ENCODE data around the gene YY1.
"Not testable (repeated sequence)": the region's sequence is repeated elsewhere in the genome, so short reads cannot be mapped to it uniquely, and the experiment has no call there.

YY1 gene

DNA sequence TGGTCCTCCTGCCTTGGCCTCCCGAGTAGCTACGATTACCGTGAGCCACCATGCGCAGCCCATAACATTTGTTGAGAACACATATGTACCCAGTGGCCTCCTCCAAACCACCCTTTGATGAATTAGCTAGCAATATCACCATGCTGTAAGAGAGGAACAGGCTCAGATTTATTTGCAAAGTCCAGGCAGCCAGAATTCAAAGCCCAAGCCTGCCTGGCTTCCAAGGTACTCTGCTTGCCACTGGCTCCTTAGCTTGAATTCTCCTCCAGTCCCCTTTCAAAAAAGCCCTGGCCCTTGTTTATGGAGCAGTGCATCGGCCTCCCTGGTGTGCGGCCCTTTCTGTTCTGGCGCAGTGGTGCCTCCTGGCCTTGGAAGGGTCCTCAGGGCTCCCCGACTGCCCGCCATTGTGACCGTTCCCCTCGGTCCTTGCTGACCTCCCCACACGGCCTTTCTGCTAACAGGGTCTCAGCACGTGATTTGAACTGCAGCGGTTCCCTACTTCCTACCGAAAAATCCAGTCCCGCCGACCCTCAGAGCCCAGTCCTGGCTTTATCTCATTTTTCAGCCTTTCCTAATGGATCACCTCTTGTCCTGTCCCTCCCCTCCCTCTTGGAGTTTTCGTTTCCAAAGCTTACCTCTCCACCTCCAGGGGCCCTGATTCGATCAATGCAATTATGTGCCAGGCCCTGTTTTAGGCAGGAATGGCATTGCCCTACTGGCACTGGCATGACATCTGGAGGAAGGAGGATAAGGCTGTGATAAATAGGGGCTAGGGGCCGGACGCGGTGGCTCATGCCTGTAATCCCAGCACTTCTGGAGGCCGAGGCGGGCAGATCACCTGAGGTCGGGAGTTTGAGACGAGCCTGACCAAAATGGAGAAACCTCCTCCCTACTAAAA, 45.3 kb downstream of the YY1 start:
- DNase-seq (ENCODE audit: low read depth) = no peak

DNA sequence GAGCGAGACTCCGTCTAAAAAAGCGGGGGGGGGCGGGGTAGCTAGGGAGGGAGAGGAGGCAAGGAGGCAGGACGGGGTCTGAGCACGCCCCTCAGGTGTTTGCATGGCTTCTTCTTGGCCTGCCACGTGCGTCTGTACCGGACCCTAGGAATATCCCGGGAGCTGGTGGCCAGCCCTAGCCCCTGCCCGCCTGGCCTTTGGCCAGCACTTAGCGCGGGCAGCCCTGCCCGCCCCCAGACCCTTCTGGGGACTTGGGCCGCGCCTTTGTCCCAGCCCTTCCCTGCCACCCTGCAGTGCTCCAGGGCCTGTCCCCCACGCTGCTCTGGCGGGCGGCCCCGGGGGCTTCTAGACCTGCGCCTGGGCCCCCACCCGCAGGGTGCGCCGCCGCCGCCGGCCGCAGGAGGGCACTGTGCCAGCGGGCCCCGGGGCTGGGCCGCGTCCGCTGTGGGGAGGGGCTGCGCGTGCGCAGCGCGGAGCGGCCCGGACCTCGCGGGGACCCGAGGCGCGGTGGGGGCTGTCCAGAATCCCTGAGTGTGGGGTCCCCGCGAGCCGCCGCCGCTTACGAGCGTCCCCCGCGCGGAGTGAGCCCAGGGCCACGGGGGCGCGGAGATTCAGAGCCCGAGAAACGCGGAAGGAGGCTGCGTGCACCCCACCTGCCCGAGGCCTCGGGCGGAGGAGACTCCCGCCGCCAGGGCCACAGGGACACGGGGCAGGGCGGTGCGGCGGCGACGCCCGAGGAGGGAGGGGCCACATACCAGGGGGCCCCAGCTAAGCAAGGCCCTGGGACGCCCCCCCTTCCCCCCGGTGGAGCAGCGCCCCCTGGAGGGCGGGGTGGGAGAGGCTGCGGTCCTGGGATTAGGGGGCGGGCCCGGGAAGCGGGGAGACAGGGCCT, 46.3 kb downstream of the YY1 start:
- no peak for DNase-seq (ENCODE audit: low read depth)

DNA sequence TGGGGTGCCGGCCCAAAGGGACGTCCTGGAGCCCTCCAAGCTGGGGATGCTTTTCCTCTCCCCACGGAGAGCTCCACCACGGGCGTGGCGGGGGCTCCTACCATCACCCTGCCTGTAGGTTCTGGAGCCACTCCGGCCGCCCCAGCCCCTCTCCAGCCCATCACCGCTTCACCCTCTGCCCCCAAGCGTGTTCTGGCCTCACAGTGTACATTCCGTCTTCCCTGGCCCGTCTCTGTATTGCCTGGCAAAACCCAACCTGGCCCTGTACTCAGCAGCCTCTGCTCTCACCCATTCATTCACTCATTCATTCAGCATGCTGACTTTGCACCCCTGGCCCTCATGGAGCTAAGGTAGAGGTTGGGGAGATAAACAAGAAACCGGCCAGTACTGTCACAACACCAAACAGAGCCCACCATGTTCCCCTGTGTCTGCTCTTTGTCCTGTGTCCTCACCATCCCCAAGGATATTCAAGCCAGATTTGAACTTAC, 47.0 kb downstream of the YY1 start:
- no peak for DNase-seq (ENCODE audit: low read depth)

DNA sequence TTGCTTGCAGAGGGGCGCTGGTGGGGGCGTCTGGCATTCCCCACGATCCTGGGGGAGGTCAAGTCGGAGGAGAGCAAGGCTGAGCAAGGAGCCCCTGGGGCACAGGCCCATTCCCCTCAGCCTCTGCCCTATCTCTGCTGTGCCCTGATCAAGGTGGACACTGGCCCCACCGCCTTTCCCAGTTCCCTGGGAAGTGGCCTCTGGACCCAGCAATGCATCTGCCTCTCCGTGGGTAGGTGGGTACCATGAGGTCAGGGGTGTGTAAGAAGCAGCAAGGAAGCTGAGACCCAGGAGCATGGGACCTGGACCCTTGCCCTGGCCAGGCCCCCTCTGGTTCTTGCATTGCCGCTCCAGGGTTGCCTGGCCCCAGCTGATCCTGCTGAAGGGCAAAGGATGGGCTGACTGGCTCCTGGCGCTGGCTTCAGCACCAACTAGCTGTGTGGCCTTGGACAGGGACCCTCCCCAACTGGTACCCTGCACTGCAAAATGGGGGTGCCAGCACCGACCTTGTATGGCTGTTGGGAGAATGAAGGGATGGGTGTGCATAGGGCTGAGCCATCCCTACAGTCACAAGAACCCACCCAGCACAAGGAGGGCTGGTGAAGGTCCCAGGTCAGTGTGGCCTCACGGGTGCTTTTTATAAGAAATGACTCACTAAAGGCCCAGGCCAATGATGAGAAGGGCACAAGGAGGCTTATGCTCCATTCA, 47.7 kb downstream of the YY1 start:
- no peak for DNase-seq (ENCODE audit: low read depth)

DNA sequence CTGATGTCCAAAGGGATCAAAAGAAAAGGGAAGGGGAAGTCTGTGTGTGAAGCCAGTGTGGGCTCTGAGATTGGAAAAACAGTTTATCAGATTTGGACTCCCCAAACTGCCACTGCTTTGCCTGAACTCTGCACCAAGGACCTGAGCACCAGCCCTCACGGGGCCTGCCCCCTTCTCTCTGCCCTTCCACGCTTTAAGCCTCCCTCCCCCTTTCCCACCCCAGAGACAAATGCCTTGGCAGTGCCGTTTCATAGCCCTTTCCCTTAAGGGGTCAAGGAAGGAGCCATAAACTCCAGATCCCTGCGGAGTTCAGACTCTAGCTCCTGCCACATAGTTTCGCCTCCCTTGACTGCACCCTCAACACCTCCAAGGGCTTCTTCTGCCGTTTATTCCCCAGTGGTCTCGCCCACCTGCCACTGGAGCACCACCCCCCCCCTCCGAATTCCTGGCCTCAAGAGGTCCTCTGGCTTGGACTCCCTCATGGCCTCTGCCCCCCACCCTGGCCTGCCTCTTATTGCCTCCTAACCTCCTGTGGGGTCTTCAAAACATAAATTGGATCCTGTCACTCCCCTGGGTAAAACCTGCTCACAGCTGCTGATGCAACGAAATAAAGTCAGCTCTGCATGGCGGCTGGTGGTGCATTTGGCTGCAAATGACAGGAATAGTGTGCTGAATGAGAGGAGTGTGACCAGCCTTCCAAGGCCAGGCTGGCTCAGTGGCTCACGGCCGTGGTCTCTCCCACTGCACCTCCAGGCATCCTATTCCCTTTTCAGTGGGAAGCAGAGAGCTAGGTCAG, 48.5 kb downstream of the YY1 start:
- DNase-seq (ENCODE audit: low read depth) = no peak

DNA sequence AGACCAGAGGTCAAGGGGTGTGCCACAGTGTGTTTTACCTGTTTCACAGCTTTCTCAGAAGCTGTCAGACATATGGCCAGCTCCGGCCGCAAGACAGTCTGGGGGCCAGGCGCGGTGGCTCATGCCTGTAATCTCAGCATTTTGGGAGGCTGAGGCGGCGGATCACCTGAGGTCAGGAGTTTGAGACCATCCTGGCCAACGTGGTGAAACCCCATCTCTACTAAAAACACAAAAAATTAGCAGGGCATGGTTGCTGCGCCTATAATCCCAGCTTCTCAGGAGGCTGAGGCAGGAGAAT, 49.0 kb downstream of the YY1 start:
- DNase-seq (ENCODE audit: low read depth) = not testable (repeated sequence)

DNA sequence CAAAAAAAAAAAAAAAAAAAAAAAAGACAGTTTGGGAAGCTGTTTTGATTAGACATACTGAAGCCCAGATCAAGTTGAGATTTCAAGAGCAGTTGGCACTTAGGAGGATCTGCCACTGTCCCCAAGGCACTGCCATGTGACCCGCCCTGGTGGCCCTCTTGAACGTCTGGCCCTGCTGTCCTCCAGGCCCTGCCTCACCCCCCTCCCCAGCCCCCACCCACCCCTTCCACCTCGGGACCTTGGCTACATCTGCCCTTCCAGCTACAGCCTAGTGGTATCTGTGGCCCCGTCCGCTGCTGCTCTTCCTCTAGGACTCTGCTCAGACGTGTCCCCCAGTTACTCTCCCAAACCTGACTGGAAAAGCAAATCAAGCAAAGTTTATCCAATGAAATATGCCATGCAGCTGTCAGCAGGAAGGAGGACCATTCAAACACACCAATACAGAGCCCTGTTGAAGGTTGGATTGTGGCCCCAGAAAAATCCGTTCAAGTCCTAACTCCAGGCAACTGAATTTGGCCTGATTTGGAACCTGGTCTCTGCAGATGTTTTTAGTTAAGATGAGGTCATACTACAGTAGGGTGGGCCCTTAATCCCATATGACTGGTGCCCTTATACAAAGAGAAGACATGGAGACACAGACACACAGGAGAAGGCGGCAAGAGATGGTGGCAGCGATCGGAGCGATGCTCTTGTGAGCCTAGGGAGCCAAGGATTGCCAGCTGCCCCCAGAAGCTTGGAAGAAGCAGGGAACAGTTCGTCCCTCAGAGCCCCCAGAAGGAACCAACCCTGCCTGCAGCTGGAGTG, 49.6 kb downstream of the YY1 start:
- no peak for DNase-seq (ENCODE audit: low read depth)

DNA sequence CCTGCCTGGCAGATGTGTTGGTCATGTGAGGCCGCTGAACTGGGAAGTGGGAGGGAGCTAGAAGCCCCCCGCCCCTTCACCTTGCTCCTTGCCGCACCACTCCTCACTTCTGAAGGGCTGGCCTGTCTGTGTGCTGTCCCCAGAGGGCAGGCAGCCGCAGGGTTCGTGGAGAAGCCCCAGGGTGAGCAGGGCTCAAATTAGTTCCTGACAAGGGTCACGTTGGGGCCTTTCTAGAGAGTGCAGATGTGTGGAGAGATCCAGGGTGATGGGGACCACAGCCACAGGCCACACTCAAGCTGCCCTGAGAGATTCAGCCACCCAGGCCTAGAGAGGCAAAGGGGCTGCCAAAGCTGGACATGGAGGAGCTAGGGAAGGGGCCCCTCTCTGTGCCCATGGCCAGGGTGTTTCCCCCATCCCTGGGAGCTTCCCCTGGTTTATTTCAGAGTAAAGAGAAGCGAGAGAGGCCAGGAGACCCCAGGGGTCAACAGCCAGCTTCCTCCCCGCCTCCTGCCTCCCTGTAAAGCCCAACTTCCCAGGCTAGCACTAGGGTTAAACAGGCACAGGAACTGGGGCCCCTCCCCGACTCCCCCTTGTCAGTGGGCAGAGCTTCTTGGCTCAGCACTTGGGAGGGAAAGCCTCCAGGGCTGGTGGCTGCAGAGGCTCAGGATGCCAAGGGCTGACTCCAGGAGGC, 51.1 kb downstream of the YY1 start:
- peak; percentile 75 for DNase-seq (ENCODE audit: low read depth)

DNA sequence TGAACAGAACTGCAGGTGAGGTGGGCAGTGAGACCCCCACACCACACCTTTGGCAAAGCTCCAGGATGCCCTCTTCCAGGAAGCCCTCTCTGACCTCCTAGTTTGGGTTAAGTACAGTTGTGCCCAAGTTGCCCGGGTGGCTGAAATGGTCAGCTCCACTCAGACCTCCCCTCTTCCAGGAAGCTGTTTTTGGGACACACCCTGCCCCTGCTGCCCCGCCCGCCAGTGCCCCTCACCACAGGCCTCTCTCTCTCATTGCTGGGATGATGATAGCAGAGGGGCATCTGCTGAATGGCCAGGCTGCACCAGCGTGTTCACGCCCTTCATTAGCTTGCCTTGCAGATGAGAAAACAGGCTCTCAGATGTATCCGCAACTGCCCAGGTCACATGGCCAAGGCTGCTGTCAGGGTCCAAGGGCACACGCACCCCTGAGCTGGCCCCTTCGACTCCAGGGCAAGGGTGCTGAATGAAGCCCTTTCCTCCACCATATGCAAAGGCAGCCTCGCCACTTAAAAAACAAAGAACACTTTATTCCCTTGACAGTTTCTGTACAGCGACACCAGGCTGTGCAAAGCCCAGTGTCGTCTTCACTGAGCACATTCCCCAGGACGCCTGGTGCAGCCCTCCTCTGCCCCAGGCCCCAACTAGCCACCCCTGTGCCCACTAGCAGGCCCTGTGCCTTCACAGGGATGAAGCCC, 51.8 kb downstream of the YY1 start:
- peak; percentile 62 for DNase-seq (ENCODE audit: low read depth)

DNA sequence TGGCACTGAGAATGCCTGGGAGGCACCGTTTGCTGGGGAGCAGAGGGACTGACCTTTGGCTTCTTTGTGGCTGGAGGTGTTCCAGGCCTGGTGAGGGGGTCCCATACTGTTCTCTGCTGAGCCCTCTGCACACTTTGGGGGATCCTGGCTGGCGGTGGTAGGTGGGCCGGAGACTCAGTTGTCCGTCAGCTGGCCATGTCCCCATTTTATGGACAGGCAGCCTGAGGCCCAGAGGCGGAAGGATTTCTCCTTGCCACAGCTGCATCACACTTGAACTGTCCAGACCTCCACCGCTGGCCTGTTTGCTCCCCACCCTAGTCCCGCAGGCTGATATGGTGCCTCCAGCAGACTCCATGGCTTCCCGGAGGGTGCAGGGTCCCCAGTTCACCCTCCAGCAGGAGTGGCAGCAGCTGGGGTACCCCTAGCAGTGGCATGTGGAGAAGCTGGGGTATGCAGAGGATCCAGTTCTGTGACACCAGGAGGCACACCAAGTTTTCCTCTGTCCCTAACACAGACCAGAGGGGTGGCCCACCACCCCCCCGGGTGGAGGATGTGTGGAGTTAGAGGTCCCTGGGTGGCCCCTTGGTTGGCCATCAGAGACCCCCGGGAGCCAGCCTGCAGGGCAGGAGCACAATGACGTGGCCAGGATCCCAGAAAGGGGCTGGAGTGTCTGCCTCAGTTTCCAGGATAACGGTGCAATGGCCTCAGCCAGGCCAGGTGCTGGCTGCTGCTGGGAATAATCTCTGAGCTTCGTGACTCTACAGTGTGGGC, 52.5 kb downstream of the YY1 start:
- DNase-seq (ENCODE audit: low read depth) = no peak

DNA sequence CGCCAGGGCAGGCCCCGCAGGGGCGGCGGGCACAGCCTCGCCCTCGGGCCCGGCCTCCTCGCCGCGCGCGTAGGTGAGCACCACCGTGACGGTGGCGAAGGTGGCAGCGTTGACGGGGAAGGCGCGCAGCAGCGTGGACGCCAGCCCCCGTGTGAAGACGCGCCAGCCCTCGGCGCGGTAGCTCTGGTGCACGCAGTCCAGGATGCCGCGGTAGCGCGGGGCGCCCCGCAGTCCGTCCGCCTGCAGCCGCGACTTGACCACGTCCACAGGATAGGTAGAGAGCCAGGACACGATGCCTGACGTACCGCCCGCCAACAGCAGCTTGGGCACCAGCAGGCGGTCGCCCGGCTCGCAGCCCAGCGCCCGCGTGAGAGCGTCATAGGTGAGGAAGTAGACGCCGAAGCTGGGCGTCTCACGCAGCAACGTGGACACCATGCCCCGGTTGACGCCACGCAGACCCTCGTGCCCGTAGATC, 53.4 kb downstream of the YY1 start:
- no peak for DNase-seq (ENCODE audit: low read depth)

DNA sequence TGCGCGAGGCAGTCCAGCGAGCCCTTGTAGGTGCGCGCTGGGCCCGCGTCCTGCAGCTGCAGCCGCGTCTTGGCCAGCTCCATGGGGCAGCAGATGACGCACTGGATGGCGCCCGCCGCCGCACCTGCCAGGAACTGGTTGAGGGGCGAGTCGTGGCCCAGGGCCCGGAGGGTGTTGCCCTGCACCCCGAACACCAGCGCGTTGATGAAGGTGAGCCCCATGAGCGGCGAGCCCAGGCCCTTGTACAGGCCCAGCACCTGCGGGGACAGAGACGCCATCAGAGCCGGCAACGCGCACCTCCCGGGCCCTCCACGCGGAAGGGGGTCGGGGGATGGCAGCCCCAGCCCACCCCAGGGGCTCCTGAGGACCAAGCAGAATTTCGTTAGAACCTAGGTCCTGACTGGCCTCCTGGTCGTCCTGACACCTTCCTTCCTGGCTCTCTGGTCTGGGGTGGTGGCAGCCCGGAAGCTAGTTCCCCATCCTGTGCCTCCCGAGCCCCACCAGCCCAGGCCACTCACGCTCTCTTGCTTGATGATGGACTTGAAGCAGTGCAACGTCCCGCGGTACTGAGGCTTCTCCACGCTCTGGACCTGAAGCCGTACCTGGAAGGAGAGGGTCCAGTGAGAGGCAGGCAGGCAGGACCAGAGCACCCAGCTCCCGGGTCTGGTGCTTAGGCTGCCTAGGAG, 54.0 kb downstream of the YY1 start:
- DNase-seq (ENCODE audit: low read depth) = no peak

DNA sequence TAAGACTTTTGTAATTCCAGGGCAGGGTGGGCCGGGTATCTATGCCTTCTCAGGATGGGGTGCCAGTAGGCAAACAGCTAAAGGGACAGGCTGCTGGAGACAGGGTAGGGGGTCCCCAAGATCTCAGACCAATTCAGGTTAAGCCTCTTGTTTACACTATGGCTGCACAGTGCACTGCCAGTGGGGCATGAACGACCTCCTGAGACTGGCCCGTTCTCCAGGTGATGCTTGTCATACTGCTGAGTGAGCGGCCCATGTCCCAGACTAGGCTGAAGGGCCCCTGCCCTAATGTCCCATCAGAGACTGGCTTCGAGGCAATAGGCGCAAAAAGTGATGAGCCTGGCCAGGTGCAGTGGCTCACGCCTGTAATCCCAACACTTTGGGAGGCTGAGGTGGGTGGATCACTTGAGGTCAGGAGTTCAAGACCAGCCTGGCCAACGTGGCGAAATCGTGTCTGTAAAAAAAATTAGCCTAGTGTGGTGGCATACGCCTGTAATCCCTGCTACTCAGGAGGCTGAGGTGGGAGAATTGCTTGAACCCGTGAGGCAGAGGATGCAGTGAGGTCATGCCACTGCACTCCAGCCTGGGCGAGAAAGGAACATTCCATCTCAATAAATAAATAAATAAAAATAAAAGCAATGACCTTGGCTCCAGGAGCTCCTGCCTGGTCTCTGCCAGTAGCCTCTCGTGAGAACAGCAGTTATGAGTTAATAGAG, 54.7 kb downstream of the YY1 start:
- no peak for DNase-seq (ENCODE audit: low read depth)

DNA sequence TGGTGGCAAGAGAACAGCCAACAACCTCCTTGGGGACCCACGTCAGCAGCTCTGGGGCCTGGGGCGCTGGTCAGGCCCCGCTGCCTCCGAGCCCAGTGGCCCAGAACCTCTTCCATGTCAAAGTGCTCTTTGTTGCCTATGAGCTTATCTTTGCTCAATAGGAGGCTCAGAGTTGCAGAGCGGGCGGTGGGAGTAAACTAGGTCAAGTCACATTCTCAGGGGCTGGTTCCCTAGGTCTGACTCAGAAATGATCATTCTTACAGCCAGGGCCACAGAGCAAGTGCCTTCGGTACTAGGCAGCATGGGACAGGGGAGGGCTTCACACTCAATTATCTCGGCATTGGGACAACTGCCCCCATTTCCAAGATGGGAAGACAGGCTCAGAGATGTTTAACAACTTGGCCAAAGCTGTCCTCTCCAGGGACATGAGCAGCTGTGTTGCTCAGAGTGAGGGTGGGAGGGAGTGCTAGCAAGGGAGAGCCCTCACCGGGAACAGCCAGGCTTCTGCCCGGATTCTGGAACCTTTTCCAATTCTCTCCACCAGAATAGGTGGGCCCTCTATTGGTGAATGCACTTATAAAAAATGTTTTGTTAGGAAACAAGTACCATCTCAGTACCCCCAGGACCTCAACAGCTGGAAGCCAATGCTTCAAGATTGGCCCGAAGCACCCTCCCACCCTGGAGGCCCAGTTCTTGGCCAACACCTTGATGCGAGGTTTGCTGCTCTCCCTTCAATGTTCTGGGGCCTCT, 55.4 kb downstream of the YY1 start:
- DNase-seq (ENCODE audit: low read depth) = no peak

DNA sequence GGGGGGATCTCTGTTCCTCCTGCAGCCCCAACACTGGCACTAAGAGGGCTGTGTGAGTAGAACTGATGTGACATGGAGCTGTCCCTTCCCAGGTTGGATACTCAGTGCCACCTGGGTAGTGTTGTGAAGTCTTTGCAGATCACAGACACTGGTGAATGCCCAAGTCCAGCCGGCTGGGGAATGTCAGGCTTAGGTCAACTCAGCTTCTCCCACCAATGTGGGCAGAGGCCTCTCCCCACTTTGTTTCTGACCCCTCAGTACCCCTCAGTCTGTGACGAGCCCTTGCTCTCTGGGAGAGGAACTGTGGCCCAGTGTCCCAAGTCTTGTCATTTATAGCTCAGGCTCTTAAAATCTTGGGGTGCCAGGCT, 56.0 kb downstream of the YY1 start:
- DNase-seq (ENCODE audit: low read depth) = no peak

DNA sequence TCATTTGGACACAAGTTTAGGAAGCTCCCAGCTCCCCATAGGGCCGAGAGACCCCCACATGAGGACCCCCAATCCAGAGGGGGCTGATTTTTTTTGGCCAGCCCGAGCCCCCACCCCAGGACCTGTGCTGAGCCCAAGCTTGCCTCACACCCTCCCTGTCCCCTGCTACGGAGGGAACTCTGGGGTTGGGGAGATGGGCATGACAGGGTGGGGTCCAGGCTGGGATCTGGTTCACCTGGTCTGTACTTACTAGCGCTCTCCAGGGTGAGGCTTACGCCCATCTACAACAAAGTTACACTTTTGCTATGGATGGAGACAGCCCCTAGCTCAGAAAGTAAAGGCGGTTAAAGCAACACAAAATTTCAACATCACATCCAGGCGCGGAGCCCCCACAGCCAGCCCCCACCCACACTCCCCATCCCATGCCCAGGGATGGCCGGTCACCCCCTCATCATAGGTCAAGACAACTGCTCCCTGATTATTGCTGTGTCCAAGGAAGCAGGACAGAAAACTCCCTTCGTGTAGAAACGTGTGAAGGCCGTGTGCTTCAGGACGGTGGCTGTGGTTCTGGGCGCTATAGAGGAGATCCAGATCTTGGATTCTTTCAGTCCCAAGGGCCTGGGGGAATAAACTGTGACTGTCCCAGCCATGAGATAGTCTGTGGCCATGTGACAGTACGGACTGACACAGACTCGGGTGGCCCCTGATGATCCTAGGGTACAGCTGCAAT, 56.6 kb downstream of the YY1 start:
- no peak for DNase-seq (ENCODE audit: low read depth)

Measured in CMK (cell line).